ENCODE data around the gene SCRT2.

Gene SCRT2

GRCh38 chr20:717271-717670, 41.7 kb upstream of the SCRT2 start:
- Histone ChIP-seq H4K20me1 (ENCODE audit: insufficient read depth, low read length) (no peaks in the 10 kb centered on the region), H3K79me2 (ENCODE audit: insufficient read depth, low read length) (no peaks in the 10 kb centered on the region), H3K4me3 (ENCODE audit: low read depth in 1 of 2, low read length in 2 of 2) (no peak overlapping the region), H3K27ac (ENCODE audit: low read length) (no peak overlapping the region), H3K9ac (ENCODE audit: low read depth, low read length) (no peak overlapping the region), H2AFZ (ENCODE audit: low read depth, low read length) (no peak overlapping the region), H3K9me3 (ENCODE audit: insufficient read depth, low read length, severe bottlenecking) (peaks cover 12% of the 10 kb centered on the region), H3K27me3 (ENCODE audit: insufficient read depth, low read length, poor library complexity) (peaks cover 15% of the 10 kb centered on the region), H3K36me3 (ENCODE audit: insufficient read depth, low read length) (no peaks in the 10 kb centered on the region), H3K4me1 (ENCODE audit: insufficient read depth, low read length) (no peaks in the 10 kb centered on the region), H3K4me2 (ENCODE audit: insufficient read depth, low read length) (no peak overlapping the region)
- ATAC-seq (ENCODE audit: insufficient read depth, low read depth) (no peak), DNase-seq (no peak)
- TF ChIP-seq CTCF (IDR thresholded peaks at IDR 0.05; ENCODE audit: borderline replicate concordance, extremely low read depth, low read length, poor library complexity, severe bottlenecking) (no peak), EZH2 (IDR thresholded peaks at IDR 0.05; ENCODE audit: borderline replicate concordance, low read depth, low read length, severe bottlenecking) (no peak)

GRCh38 chr20:714453-714852, 38.9 kb upstream of the SCRT2 start:
- no peak for ATAC-seq (ENCODE audit: insufficient read depth, low read depth)
- H4K20me1 ChIP-seq (ENCODE audit: insufficient read depth, low read length), result no peaks in the 10 kb centered on the region

GRCh38 chr20:711576-711975, 36.0 kb upstream of the SCRT2 start:
- Histone ChIP-seq H3K9me3 (ENCODE audit: insufficient read depth, low read length, severe bottlenecking) (peaks cover 15% of the 10 kb centered on the region), H3K9ac (ENCODE audit: low read depth, low read length) (no peak overlapping the region), H3K4me1 (ENCODE audit: insufficient read depth, low read length) (no peaks in the 10 kb centered on the region), H3K4me2 (ENCODE audit: insufficient read depth, low read length) (no peak overlapping the region), H3K4me3 (ENCODE audit: low read depth in 1 of 2, low read length in 2 of 2) (no peak overlapping the region), H3K79me2 (ENCODE audit: insufficient read depth, low read length) (no peaks in the 10 kb centered on the region), H3K36me3 (ENCODE audit: insufficient read depth, low read length) (no peaks in the 10 kb centered on the region), H3K27me3 (ENCODE audit: insufficient read depth, low read length, poor library complexity) (peaks cover 4% of the 10 kb centered on the region), H3K27ac (ENCODE audit: low read length) (no peak overlapping the region), H2AFZ (ENCODE audit: low read depth, low read length) (no peak overlapping the region), H4K20me1 (ENCODE audit: insufficient read depth, low read length) (no peaks in the 10 kb centered on the region)
- ATAC-seq (ENCODE audit: insufficient read depth, low read depth) (no peak), DNase-seq (no peak)
- TF ChIP-seq CTCF (IDR thresholded peaks at IDR 0.05; ENCODE audit: borderline replicate concordance, extremely low read depth, low read length, poor library complexity, severe bottlenecking) (no peak), EZH2 (IDR thresholded peaks at IDR 0.05; ENCODE audit: borderline replicate concordance, low read depth, low read length, severe bottlenecking) (no peak)

More at GRCh38 chr20:714453-714852, 38.9 kb upstream of the SCRT2 start:
- DNase-seq, result no peak
- H3K27ac ChIP-seq (ENCODE audit: low read length), result no peak overlapping the region
- TF ChIP-seq CTCF (IDR thresholded peaks at IDR 0.05; ENCODE audit: borderline replicate concordance, extremely low read depth, low read length, poor library complexity, severe bottlenecking) (no peak), EZH2 (IDR thresholded peaks at IDR 0.05; ENCODE audit: borderline replicate concordance, low read depth, low read length, severe bottlenecking) (no peak)
- no peaks in the 10 kb centered on the region for H3K4me1 ChIP-seq (ENCODE audit: insufficient read depth, low read length)
- no peak overlapping the region for H3K9ac ChIP-seq (ENCODE audit: low read depth, low read length)
- H3K27me3 ChIP-seq (ENCODE audit: insufficient read depth, low read length, poor library complexity), result peaks cover 4% of the 10 kb centered on the region
- H3K9me3 ChIP-seq (ENCODE audit: insufficient read depth, low read length, severe bottlenecking), result peaks cover 12% of the 10 kb centered on the region
- no peak overlapping the region for H3K4me3 ChIP-seq (ENCODE audit: low read depth in 1 of 2, low read length in 2 of 2)
- H2AFZ ChIP-seq (ENCODE audit: low read depth, low read length), result no peak overlapping the region
- H3K79me2 ChIP-seq (ENCODE audit: insufficient read depth, low read length), result no peaks in the 10 kb centered on the region
- no peak overlapping the region for H3K4me2 ChIP-seq (ENCODE audit: insufficient read depth, low read length)
- no peaks in the 10 kb centered on the region for H3K36me3 ChIP-seq (ENCODE audit: insufficient read depth, low read length)

Measured in DND-41 (cell line).